Parathyroid adenoma (tissue), 2 donors: ENCODE measurements around the gene ARHGAP26.

Experiments
- H2AFZ ChIP-seq: fragments of 300-600 bp; sonication (generic); one replicate; pipeline ENCODE4 v1.7.0; 2017; ENCODE audit warnings: antibody characterized with exemption, mild to moderate bottlenecking
- H3K27ac ChIP-seq: fragments of 300-600 bp; sonication (generic); one replicate; pipeline ENCODE4 v1.7.0; 2017
- H3K27me3 ChIP-seq: fragments of 300-600 bp; sonication (generic); one replicate; pipeline ENCODE4 v1.7.0; 2017; ENCODE audit warnings: low read length; ENCODE audit not compliant: control insufficient read depth, insufficient read depth
- H3K36me3 ChIP-seq: fragments of 300-600 bp; sonication (generic); one replicate; pipeline ENCODE4 v1.7.0; 2017; ENCODE audit warnings: low read length; ENCODE audit not compliant: control insufficient read depth, insufficient read depth
- H3K4me1 ChIP-seq: fragments of 300-600 bp; sonication (generic); one replicate; pipeline ENCODE4 v1.7.0; 2017; ENCODE audit warnings: control low read depth
- H3K4me2 ChIP-seq: fragments of 300-600 bp; sonication (generic); one replicate; pipeline ENCODE4 v1.7.0; 2017; ENCODE audit warnings: low read length
- H3K4me3 ChIP-seq: fragments of 300-600 bp; sonication (generic); one replicate; pipeline ENCODE4 v1.7.0; 2017; ENCODE audit warnings: low read depth, low read length
- H3K79me2 ChIP-seq: fragments of 300-600 bp; sonication (generic); one replicate; pipeline ENCODE4 v1.7.0; 2017; ENCODE audit warnings: control low read depth
- H3K9ac ChIP-seq: fragments of 300-600 bp; sonication (generic); one replicate; pipeline ENCODE4 v1.7.0; 2017; ENCODE audit warnings: mild to moderate bottlenecking
- H3K9me3 ChIP-seq: fragments of 300-600 bp; sonication (generic); one replicate; pipeline ENCODE4 v1.7.0; 2017; ENCODE audit warnings: low read length; ENCODE audit not compliant: control insufficient read depth
- CTCF ChIP-seq: fragments of 300-600 bp; sonication (generic); IDR thresholded peaks from one replicate; pipeline ENCODE4 v1.7.0; 2017; ENCODE audit warnings: antibody characterized with exemption, mild to moderate bottlenecking
- donor health status: primary hyperparathyroidism.

Gene ARHGAP26

GRCh38 chr5:143057580-143057999 is 287.4 kb downstream of the ARHGAP26 start:
- H3K27ac ChIP-seq: no peak overlapping the region

GRCh38 chr5:143059355-143059754 is 289.2 kb downstream of the ARHGAP26 start:
- no peak overlapping the region for H3K4me2 ChIP-seq
- H3K79me2 ChIP-seq: no peaks in the 10 kb centered on the region
- no peaks in the 10 kb centered on the region for H3K9me3 ChIP-seq
- H2AFZ ChIP-seq: no peak overlapping the region
- no peak for TF ChIP-seq CTCF
- H3K27ac ChIP-seq: no peak overlapping the region
- no peaks in the 10 kb centered on the region for H3K27me3 ChIP-seq
- H3K36me3 ChIP-seq: no peaks in the 10 kb centered on the region
- H3K4me3 ChIP-seq: no peak overlapping the region
- no peak overlapping the region for H3K9ac ChIP-seq
- peaks cover 11% of the 10 kb centered on the region for H3K4me1 ChIP-seq

More at GRCh38 chr5:143057580-143057999, 287.4 kb downstream of the ARHGAP26 start:
- Histone ChIP-seq H3K4me3 (no peak overlapping the region), H3K9ac (no peak overlapping the region), H3K79me2 (no peaks in the 10 kb centered on the region), H3K9me3 (no peaks in the 10 kb centered on the region), H2AFZ (no peak overlapping the region), H3K36me3 (no peaks in the 10 kb centered on the region), H3K4me2 (no peak overlapping the region), H3K4me1 (peaks cover 6% of the 10 kb centered on the region), H3K27me3 (no peaks in the 10 kb centered on the region)
- TF ChIP-seq CTCF: no peak

GRCh38 chr5:143059976-143060765 is 290.0 kb downstream of the ARHGAP26 start:
- Histone ChIP-seq H3K36me3 (no peaks in the 10 kb centered on the region), H3K9ac (no peak overlapping the region), H3K4me3 (no peak overlapping the region), H3K79me2 (no peaks in the 10 kb centered on the region), H3K4me1 (peaks cover 7% of the 10 kb centered on the region), H2AFZ (no peak overlapping the region), H3K4me2 (no peak overlapping the region), H3K27ac (no peak overlapping the region), H3K27me3 (no peaks in the 10 kb centered on the region), H3K9me3 (no peaks in the 10 kb centered on the region)
- TF ChIP-seq CTCF: no peak

GRCh38 chr5:143061161-143061945 is 291.2 kb downstream of the ARHGAP26 start:
- Histone ChIP-seq H3K27ac (no peak overlapping the region), H2AFZ (no peak overlapping the region), H3K27me3 (no peaks in the 10 kb centered on the region), H3K4me2 (no peak overlapping the region), H3K9ac (no peak overlapping the region), H3K9me3 (no peaks in the 10 kb centered on the region), H3K4me3 (no peak overlapping the region), H3K36me3 (no peaks in the 10 kb centered on the region), H3K79me2 (no peaks in the 10 kb centered on the region), H3K4me1 (peaks cover 7% of the 10 kb centered on the region)
- no peak for TF ChIP-seq CTCF
